Stromal cell of bone marrow (primary cell): ENCODE results near the gene CACNA1C.

Experiments used
- DNase-seq: peaks from one replicate; pipeline ENCODE4 v3.0.0-alpha.2; 2012; ENCODE audit warnings: low read depth

CACNA1C gene

DNA sequence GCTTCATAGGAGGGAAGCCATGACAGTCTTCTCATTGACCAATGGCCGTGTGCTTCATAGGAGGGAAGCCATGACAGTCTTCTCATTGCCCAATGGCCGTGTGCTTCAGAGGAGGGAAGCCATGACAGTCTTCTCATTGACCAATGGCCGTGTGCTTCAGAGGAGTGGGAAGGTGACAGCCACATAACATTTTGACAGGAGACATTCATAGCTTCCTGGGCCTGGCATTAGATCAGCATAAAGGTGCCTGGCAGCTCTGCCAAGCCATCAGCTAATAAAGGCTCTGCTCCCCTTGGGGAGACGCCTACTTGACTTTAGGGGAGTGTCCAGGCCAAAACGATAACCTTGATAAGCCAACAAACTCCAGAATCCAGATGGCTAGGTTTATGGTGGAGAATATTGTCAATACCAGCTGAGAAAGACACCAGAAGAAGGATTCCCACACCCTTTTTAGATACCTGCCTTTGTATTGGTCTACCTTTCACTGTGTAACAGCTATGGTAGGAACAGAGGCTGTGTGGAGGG lies 468.0 kb downstream of the CACNA1C start:
- no peak for DNase-seq

DNA sequence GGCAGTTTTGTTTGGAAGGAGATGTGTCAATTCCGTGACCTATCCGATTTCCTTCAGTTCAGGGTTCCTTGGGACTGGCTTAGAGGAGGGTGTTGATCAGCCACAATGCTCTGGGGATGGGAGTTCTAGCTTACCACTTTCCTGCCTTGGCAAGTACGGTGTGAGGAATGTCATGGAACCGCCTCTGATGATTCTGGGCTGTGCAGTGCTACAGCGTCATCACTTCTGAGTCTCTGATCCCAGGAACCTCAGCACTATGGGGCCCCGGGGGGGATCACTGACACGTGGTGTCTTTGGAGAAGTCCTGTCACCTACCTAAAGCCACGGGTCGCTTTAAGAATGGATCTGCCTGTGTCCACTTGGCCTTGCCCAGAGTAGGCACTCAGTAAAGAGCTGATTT lies 470.5 kb downstream of the CACNA1C start:
- no peak for DNase-seq

DNA sequence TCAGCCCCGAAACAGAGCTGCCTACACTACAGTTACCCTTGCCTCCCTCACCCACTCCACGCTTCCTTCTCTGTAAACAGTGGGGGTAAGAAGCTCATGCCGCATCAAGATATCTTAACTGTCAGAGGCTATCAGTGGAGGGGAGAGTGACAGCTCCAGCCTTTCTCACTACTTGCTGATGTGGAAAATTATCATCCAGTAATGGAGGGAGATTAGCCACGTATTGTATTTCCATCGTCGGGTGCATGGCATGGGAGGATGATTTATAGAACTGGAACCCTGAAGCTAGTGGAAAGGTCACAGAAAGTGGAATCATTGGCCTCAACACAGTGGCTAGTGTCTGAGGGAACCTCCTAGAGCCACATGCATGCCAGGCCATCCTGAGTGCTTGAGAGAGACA lies 471.1 kb downstream of the CACNA1C start:
- no peak for DNase-seq

DNA sequence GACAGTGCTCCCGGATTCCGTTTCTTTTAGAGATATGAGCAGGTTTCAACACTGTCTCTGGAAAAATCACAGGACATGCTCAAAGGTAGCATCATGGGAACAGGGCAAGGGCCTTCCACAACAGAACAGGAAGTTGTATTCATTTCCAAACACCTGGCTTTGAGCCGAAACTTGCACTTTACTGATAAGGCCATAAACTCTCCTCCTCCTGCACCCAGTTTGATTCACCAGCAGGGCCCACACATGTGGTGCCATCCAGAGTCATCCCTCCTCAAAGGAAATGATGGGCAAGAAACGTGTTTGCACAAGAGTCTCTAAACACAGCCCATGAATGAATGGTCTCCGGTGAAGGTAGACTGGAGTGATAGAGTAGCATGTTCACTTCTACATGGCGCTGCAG lies 473.6 kb downstream of the CACNA1C start:
- no peak for DNase-seq

DNA sequence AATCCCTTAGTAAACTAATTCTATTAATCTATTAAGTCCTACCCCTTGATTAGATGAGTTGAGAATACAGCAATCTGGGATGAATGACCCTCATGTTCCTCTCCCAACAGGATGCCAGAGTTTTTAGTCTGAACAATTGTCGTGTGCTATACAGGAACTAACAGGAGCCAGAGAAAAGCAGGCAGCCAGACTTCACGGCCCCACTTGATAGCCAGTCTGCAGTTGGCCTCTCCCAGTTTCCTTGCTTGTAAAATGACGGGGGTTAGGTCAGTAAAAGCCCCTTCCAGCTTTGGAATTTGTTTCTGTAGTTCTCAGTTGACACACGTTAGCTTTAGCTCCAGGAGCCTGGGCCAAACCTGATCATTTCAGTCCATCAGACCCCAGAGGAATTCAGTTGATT lies 475.2 kb downstream of the CACNA1C start:
- no peak for DNase-seq

DNA sequence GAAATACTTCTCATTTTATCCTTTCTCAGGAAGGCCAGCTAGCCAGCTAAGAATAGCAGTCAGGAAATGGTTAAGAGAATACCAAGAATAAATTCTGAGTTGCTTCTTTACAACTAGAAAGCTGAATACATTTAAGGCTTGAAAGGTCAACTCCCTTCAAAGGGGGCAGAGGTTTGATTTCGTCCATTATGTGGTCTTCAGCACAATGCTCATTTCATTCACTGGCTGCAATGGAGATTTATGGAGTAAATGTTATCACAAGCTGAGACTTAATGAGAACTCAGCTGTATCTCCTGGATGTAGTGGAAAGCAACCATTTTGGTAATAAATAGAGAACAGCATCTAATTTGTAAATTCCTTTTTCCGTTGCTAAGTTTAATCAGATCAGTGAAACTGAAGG lies 477.0 kb downstream of the CACNA1C start:
- no peak for DNase-seq

DNA sequence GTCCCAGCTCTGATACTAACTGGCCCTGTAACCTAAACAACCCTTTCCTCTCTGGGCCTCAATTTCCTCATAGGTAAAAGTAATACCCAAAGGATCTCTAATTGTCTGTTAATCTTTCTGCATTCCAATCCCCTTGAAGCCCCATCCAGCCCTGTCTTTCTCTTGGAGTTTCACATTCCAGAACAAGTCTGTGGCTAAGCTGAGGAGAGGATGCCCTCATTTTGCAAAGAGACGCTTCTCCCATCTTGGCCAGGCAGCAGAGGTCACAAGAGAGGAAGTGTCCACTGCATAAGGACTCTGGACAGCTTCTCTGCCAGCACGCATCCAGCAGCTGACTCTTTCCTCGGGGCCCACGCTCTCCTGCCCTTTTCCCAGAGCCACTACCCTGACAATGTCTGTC lies 478.6 kb downstream of the CACNA1C start:
- no peak for DNase-seq

DNA sequence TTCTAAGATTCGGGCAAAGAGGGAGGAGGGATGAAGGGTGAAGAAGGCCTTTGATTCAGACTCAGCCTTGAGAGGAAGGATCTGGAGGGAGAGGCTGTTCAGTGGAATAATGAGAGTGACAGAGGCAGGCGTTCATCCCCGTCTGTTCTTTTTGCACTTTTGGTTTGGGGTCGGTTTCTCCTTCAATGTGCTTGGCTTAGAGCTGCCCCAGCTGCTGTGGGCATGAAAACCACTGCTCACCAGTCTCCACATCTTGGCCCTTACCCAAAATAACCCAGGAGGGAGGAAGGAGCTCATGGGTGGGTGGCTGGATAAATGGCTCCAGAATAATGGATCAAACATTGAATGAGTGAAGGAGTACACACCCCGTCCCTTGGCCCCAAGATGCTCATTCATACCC lies 480.2 kb downstream of the CACNA1C start:
- DNase-seq: no peak

DNA sequence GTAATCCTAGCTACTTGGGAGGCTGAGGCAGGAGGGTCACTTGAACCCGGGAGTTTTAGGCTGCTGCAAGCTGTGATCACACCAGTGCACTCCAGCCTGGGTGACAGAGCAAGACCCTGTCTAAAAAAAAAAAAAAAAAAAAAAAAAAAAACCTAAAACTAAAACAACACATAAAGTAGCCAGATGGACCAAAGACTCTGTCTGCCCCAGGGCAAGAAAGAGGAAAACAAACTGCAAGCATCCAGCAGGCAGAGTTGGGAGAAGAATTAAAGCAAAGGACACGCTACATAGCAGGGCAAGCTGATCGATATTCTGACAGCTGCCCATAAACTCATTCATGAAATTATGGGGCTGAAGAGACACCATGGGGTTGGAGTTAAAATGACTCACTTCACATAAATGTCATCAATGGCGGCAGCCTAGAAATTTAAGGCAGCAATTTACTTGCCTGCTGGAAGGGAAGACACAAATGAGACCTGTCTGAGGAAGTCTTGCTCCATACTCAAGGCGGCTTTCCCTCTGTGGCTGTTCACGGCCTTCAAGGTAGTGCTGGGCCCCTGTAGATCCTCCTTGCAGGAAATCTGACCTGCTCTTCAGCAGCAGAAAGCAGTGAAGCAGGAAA lies 482.9 kb downstream of the CACNA1C start:
- no peak for DNase-seq

DNA sequence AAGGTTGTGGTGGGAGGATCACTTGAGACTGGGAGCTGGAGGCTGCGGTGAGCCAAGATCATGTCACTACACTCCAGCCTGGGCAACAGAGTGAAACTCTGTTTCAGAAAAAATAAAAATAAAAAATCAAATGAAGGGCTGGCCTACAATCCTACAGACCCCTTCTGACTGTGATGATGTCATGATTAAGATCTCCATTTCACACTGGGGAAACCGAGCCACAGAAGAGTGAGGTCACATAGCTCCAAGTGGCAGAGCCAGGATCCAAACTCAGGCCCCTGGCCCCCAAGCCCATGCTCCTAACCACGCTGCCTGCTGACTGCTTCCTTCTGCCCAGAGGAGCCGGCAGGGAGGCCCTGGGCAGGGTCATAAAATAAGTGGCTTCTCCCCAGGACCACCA lies 483.9 kb downstream of the CACNA1C start:
- DNase-seq: no peak

DNA sequence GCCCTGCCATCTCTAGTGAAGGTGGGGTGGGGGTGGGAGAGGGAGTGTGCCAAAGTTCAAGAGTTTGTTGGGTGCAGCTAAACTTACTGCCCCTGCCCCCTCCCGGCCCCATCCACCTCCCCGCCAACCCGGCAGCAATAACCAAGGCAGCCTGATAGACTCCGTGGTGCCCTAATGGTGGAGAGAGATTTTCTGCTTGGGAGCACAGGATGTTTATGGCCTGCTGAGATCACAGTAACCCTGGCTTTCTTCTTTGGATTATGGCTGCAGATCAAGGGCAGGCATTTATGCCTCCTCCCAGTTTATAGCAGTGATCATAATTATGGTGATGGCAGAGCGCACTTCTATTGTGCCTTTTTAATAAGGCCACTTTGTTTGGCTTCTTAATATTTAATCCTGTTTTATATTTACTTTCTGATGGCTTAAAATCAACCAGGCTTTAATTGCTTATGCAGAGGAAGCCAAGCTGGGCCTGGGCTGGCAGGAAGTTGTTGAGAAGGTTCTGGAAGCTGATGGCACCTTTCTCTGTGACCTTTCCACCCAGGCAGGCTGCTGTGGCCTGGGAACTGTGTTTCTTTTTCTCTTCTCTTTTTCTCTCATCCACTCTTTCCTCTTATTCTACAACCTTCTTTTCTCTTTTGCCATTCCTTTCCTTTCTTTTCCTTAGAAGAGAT lies 485.2 kb downstream of the CACNA1C start:
- no peak for DNase-seq

DNA sequence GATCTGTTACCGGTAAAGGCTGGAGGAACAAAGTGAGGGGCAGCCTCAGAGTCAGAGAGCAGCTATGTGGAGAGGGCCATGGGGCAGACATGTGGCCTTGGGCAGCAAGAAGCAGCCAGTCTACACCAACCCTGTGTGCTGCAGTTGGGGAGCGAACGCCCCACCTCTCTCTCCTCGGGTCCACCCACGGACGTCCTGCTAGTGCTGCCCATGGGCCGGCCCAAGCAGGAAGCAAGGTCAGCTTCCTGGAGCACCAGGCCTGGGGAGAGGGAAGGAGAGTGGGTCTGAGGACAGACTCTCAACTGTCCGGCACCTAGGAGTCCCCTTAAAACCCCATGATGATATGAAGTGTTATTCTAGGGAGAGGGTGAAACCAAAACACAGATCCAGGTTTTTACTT lies 487.2 kb downstream of the CACNA1C start:
- DNase-seq: no peak

DNA sequence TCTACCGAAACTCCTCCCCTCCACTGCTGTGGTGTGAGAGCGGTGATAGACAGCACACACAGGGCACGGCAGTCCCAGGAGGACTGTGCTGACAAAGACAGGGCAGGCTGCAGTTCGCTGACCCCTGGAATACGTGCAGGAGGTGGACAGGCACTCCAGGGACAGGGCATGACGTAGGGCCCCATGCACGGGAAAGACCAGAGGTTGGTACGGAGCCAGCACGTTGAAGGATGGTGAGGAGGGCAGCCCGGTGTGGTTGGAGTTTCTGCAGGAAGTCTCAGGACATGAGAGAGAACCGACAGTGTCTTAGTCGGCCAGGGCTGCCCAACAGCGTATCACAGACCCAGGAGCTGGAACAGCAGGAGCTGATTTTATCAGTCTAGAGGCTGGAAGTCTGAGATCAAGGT lies 487.8 kb downstream of the CACNA1C start:
- no peak for DNase-seq

DNA sequence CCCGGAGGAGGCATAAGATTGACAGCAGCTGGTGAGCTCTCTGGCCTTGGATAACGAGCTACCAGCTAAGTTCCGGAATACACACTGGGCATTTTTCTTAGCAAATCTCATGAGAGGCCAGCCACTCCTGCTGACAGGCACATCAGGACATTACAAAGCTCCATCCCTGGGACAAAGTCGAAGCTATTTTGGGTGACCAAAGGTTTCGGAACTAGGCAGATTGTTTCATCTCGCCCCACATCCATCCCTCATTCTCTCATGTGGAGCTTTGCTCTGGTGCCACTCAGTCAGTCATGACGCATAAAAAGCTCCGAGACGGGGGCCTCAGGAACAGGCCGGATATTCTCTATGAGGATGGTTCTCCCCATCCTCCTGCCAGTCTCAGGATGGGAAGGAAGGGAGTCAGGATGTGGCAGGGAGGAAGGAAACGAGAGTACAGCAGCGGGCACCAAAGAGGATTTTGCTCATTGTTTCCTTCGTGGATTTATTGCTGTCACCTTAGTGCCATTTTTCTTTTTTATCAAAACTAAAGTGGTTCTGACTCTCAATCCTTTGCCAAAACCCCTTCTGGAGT lies 488.9 kb downstream of the CACNA1C start:
- DNase-seq: no peak

DNA sequence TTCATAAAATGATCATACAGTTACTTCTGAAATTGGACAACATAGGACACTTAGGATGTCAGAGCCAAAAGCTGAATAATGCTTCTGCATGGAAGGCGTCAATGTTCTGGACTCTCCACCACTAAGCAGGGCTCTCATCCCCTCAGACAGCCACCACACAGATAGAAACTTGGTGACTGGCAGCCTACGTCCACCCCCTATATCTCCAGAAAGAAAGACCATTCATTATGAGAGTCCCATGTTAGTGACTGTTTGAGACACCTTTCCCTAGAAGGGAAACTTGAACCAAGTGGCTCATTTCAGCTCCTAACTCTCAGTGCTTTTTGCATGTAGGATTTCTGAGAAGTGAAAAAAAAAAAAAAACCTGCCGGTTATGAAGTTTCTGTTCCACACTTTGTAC lies 491.0 kb downstream of the CACNA1C start:
- no peak for DNase-seq

DNA sequence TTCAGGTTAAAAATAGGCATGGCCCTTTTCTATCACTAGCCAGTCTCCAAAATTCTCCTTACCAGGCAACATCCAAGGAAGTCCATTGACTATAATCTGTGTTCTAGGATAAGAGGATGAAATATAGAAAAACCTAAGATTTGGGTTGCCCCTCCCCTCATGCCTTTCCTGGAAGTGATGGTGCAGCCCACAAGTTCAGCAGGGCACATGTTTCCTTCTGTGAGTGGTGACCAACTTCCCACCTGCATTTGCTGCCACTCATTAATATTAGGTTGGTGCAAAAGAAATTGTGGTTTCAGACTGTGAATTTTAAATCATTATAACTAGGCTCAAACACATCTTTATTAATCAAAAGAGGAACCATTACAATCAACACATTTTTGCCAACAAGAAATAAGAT lies 491.4 kb downstream of the CACNA1C start:
- no peak for DNase-seq

DNA sequence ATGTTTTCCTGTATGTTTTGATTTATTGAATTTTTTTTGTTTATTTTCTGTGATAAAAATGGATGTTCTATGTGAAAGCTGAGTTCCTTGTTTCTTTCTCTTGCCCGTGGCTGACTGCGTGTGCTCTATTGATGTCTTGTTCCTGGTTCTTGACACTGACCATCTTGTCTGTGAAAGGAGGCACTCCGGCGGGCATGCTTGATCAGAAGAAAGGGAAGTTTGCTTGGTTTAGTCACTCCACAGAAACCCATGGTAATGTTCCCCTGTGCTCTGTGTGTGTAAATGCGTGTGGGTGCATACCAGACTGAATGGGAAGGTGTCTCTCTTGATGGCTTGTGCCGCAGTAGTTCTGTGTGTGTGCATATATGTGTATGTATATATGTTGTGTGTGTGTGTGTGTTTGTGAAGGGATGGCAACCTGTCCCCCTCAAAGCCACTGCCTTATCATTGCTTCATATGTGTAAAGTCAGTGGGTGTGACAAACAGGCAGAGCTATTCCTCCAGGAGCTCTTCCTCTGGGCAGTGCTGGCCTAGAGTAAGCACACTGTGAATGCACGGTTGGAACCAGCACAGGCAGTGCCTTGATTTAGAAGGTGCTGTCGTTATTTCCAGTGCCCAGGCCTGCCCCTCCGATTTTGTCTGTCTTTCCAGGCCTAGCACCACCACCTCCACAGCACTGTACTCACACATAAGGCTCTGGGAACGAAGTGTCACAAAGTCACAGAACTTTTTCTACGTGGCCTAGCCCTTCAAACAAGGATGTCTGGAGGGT lies 494.7 kb downstream of the CACNA1C start:
- DNase-seq: no peak

DNA sequence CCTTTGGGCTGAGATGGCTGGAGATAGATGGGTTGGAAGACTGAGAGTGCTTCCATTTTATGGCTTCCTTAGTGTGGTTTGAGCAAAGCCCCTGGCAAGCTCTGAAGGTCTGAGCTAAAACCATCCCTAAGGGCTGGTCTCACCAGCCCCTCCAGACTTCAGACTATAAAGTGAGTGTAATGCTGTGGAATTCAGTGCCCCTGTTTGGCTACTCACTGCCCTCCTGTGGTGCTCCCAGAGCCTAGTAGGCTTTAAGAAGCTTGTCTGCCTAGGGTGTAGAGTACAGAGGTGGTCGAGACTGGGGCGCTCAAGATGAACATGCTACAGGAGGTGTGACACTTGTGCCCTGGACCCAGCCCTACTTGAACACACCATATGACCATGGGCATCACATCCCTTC lies 495.3 kb downstream of the CACNA1C start:
- DNase-seq: no peak

DNA sequence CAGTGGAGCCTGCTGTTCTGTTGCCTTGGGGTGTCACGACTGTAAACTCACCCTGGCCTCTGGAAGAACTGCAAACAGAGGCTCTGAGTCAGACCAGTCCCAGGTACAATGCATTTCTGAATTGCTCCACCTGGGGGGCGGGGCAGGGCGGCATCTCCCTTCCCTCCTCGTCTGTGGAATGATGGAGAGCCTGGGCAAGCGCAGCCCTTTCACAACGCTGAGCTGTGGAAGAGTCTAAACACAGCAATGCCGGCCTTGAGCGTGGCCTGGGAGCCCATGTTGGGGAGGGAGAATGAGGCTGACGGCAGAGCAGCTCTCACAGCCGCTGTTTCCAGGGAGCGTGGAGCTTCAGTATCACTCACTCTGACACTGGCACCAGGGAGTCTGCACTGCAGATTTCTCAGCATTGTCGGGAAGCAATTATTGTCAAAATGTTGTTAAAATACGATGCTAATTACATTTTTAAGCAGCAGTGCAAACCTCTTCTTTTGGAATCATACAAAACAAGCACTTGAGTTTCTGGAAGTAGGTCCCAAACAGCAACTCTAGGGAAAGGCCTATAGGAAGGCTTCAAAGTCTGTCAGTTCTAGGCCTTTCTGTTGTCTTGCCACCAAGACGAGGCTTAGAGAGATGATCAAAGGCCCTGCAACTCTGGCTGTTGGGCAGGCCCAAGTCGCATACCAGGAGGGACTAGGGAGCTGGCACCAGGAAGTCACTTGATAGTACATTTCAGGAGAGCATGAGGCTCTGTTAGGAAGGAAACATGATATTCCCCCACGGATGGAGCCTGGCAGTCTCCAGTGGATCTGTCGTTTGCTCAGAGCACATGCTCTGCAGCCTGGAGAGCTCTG lies 498.0 kb downstream of the CACNA1C start:
- DNase-seq: no peak

DNA sequence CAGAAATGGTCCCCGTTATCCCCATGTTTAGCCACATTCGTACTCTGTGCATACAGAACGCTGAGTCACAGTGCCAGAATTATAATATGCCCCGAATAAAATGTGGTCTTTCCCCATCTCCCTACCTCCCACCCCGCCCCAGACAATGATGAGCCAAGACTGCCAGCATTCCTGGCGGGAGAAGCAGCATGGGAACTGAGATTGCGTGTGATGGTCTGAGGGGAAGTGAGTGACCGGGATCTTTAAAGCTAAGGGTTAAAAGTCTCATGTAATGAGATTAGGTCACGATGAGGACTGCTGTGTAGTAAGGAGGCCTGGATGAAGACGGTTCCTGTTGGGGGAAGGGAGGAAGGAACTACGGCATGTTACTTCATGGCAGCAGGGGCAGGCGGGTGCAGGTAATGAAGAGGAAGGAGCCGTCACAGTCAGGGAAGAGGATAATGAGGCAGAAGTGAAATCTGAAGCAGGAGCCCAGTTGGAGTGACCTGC lies 498.7 kb downstream of the CACNA1C start:
- DNase-seq: no peak

DNA sequence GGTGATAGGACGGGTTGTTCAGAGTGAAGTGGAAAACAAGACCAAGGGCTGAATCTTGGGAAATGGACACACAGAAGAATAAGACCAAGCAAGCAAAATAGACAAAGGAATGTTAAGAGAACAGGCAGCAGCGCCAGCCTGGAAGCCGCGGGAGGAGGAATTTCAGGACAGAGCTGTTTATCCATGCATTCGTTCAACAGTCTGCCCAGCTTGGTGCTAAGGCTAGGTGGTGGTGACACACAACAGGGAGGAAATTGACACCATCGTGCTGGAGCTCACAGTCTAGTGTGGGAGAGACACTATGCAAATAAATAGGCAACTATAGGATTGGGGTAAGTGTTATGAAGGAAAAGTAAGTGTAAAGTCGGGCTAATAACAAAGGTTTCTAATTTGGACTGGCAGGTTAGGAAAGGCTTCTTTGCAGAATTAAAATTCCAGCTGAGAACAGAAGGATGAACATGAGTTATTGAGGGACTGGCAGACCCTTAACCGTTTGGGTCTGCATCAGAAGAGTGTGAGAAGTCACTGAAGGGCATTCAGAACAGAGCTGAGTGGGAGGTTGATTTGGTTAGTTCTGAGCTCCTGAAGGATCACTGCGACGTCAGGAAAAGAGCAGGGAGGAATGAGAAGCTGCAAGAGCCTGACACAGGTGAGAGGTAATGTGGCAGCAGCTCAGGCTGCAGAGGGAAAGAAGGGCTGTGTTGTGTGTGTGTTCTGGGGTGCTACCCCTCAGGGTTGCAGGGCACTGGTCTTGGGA lies 499.4 kb downstream of the CACNA1C start:
- DNase-seq: no peak
